Peyer's patch (tissue), 4 donors: ENCODE data around the gene CECR2. TPM values are rescaled to one million over a fixed set of nuclear protein-coding genes. Genes with fewer than 3 reads are reported as not detected.

ENCODE experiments used
- DNase-seq, 3 donors: peaks; one replicate each; pipeline ENCODE4 v3.0.0-alpha.2; 2017 to 2019
- H3K27ac ChIP-seq, 4 donors: fragments of 200-600 bp; sonication (generic); one replicate each; pipeline ENCODE4 v1.5.1; 2016 to 2019
- H3K27me3 ChIP-seq, 2 donors: fragments of 200-600 bp; sonication (generic); one replicate each; pipeline ENCODE4 v1.5.1; 2019
- H3K36me3 ChIP-seq, 3 donors: fragments of 200-600 bp; sonication (generic); one replicate each; pipeline ENCODE4 v1.5.1; 2016 to 2019
- H3K4me1 ChIP-seq, 4 donors: fragments of 200-600 bp; sonication (generic); one replicate each; pipeline ENCODE4 v1.5.1; 2016 to 2019
- H3K4me3 ChIP-seq, 4 donors: fragments of 200-600 bp; sonication (generic); 1 replicate in 3 of 4; 2 replicates in 1 of 4; pipeline ENCODE4 v1.5.1; 2016 to 2019; ENCODE audit warnings: mild to moderate bottlenecking in 1 of 4
- H3K9me3 ChIP-seq, 4 donors: fragments of 200-600 bp; sonication (generic); one replicate each; pipeline ENCODE4 v1.5.1; 2016 to 2019; ENCODE audit warnings: mild to moderate bottlenecking in 1 of 4
- POLR2A ChIP-seq, 2 donors: fragments of 450-650 bp; IDR thresholded peaks; one replicate each; pipeline ENCODE4 v1.5.1; 2017; ENCODE audit warnings: antibody characterized with exemption in 2 of 2, mild to moderate bottlenecking in 2 of 2, moderate library complexity in 2 of 2
- total RNA-seq, 4 donors: library from RNA; depleted of rRNA; stranded (reverse); fragments of >200 nt; gene quantifications; one replicate each; pipeline ENCODE4 v1.1.0, GENCODE V29; 2016
- TF ChIP-seq, protein P1 (sequence below), 6 experiments: fragments of 450-650 bp in 4 of 6; fragments of 200-600 bp in 2 of 6; sonication (generic) in 1 of 6; IDR thresholded peaks; one replicate each; pipeline ENCODE4 v1.5.1; 2017 to 2019; ENCODE audit warnings: antibody characterized with exemption in 6 of 6, mild to moderate bottlenecking in 3 of 6, moderate library complexity in 1 of 6

Gene CECR2
- total RNA-seq, 4 donors from 2014 or later: 0.18 to 5.0 (median 0.69) TPM

DNA sequence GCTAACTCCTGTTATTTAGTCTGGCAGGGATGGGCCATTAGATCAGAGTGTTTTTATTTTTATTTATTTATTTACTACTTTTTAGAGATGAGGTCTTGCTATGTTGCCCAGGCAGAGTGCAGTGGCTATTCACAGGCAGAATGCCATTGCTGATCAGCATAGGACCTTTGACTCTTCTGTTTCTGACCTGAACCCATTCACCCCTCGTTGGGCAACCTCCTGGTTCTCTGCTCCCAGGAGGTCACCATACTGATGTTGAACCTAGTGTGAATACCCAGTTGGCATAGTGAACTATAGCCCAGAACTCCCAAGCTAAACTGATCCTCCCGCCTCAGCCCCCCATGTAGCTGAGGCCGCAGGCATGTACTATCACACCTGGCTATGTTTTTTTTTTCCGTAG is 16.5 kb upstream of the CECR2 start:
- Histone ChIP-seq H3K4me1 (no peaks in the 10 kb centered on the region), H3K9me3 (no peaks in the 10 kb centered on the region)
- no peak for TF ChIP-seq POLR2A (IDR thresholded peaks at IDR 0.05)
- TF ChIP-seq, protein P1, sequence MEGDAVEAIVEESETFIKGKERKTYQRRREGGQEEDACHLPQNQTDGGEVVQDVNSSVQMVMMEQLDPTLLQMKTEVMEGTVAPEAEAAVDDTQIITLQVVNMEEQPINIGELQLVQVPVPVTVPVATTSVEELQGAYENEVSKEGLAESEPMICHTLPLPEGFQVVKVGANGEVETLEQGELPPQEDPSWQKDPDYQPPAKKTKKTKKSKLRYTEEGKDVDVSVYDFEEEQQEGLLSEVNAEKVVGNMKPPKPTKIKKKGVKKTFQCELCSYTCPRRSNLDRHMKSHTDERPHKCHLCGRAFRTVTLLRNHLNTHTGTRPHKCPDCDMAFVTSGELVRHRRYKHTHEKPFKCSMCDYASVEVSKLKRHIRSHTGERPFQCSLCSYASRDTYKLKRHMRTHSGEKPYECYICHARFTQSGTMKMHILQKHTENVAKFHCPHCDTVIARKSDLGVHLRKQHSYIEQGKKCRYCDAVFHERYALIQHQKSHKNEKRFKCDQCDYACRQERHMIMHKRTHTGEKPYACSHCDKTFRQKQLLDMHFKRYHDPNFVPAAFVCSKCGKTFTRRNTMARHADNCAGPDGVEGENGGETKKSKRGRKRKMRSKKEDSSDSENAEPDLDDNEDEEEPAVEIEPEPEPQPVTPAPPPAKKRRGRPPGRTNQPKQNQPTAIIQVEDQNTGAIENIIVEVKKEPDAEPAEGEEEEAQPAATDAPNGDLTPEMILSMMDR (IDR thresholded peaks at IDR 0.05): no peak

GRCh38 chr22:17357688-17358087 is 11.6 kb upstream of the CECR2 start:
- no peak for DNase-seq
- no peak for TF ChIP-seq POLR2A (IDR thresholded peaks at IDR 0.05)
- TF ChIP-seq, protein P1 (IDR thresholded peaks at IDR 0.05): no peak
- H3K27ac ChIP-seq: no peak overlapping the region
- H3K9me3 ChIP-seq: no peaks in the 10 kb centered on the region
- H3K4me1 ChIP-seq: no peaks in the 10 kb centered on the region
- no peaks in the 10 kb centered on the region for H3K27me3 ChIP-seq
- H3K36me3 ChIP-seq: no peaks in the 10 kb centered on the region
- H3K4me3 ChIP-seq: no peak overlapping the region

More for the DNA sequence above, 16.5 kb upstream of the CECR2 start:
- DNase-seq: no peak
- H3K4me3 ChIP-seq: no peak overlapping the region
- H3K27ac ChIP-seq: no peak overlapping the region
- no peaks in the 10 kb centered on the region for H3K27me3 ChIP-seq
- no peaks in the 10 kb centered on the region for H3K36me3 ChIP-seq

- no peak for TF ChIP-seq POLR2A (IDR thresholded peaks at IDR 0.05)
- TF ChIP-seq, protein P1 (IDR thresholded peaks at IDR 0.05): no peak
- no peaks in the 10 kb centered on the region for H3K27me3 ChIP-seq
- DNase-seq: no peak
- H3K36me3 ChIP-seq: no peaks in the 10 kb centered on the region
- H3K9me3 ChIP-seq: no peaks in the 10 kb centered on the region
- no peaks in the 10 kb centered on the region for H3K4me1 ChIP-seq
- H3K27ac ChIP-seq: no peak overlapping the region
- no peak overlapping the region for H3K4me3 ChIP-seq
These were observed 10.8 kb upstream of the CECR2 start for GRCh38 chr22:17358415-17358814.

DNA sequence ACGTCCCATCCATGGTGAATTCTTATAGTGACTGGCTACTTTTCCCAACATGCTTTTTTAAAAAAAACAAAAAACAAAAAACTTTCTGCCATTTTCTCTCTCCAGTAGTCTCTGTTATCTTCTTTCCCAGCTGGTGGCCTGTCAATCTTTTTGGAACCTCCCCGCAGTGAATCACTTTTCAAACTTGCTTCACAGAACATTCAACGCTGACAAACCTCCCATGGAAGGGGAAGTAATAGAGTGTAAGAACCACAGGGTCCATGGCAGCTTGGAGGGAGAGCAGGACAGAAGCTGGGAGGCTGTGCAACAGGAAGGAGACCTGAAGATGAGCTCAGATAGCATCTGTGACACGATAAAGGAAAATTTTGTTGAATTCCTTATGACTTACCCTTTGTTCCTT is 9.8 kb upstream of the CECR2 start:
- DNase-seq: no peak
- no peak for TF ChIP-seq POLR2A (IDR thresholded peaks at IDR 0.05)
- TF ChIP-seq, protein P1 (IDR thresholded peaks at IDR 0.05): no peak

DNA sequence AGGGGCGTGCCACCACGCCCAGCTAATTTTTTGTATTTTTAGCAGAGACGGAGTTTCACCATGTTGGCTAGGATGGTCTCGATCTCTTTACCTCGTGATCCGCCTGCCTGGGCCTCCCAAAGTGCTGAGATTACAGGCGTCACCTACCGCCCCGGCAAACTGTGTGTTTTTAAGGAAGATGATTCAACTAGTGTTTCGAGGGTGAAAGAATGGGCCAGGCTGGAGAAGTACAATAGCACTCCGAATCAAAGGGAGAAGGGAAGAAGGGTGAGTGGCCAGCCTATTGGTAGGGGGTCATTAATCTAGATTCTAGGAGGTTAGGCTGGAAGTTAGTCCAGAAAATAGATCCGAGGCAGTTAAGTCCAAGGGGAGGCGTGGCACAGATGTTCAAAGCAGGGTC is 2.9 kb upstream of the CECR2 start:
- no peak overlapping the region for H3K27ac ChIP-seq
- H3K4me3 ChIP-seq: no peak overlapping the region
- no peaks in the 10 kb centered on the region for H3K36me3 ChIP-seq
- TF ChIP-seq, protein P1 (IDR thresholded peaks at IDR 0.05): no peak
- TF ChIP-seq POLR2A (IDR thresholded peaks at IDR 0.05): no peak
- DNase-seq: no peak
- peaks cover 0 to 18% of the 10 kb centered on the region in 2 donors for H3K27me3 ChIP-seq
- H3K4me1 ChIP-seq: peaks cover 0 to 22% (median 18%) of the 10 kb centered on the region in 4 donors
- H3K9me3 ChIP-seq: no peaks in the 10 kb centered on the region

More for the DNA sequence above, 9.8 kb upstream of the CECR2 start:
- Histone ChIP-seq H3K36me3 (no peaks in the 10 kb centered on the region), H3K27me3 (no peaks in the 10 kb centered on the region), H3K9me3 (no peaks in the 10 kb centered on the region), H3K27ac (no peak overlapping the region), H3K4me3 (no peak overlapping the region), H3K4me1 (no peaks in the 10 kb centered on the region)

DNA sequence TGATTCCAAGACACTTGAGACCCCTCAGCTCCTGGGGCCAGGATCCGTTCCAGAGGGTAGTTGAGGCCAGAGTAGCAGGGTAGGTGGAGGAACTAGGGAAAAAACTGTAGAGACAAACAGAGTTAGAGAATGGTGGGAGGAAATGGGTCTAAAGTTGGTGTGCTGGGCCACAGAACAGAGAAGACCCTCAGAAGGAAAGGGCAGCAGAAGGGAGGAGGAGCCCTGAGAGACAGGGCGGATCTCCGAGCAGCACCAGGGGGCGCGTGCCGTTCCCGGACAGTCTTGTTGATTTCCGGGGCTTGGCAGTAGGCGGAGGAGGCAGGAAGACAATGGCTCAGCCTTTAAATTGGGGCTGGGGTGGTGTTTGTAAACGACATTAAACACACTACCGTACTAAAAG is 2.4 kb upstream of the CECR2 start:
- H3K9me3 ChIP-seq: no peaks in the 10 kb centered on the region
- DNase-seq: peak in 2 of 3 donors; percentile 25 to 53
- no peaks in the 10 kb centered on the region for H3K36me3 ChIP-seq
- no peak overlapping the region for H3K4me3 ChIP-seq
- peaks cover 0 to 18% of the 10 kb centered on the region in 2 donors for H3K27me3 ChIP-seq
- H3K4me1 ChIP-seq: peaks cover 0 to 22% (median 18%) of the 10 kb centered on the region in 4 donors
- no peak overlapping the region for H3K27ac ChIP-seq
- TF ChIP-seq, protein P1 (IDR thresholded peaks at IDR 0.05): no peak
- TF ChIP-seq POLR2A (IDR thresholded peaks at IDR 0.05): no peak
